NB4 (cell line): ENCODE results near the gene GALNT3.

Source experiments
- DNase-seq: peaks from one replicate; pipeline ENCODE4 v3.0.0; 2010; ENCODE audit warnings: low read depth
- H3K4me3 ChIP-seq: one replicate; pipeline ENCODE4 v1.5.1; 2011; ENCODE audit warnings: mild to moderate bottlenecking, low read depth, low read length, moderate library complexity
- MYC ChIP-seq: IDR thresholded peaks from 2 replicates; pipeline ENCODE4 v1.6.1; 2011; ENCODE audit warnings: low read depth, low read length
- POLR2A ChIP-seq: IDR thresholded peaks from 2 replicates; pipeline ENCODE4 v1.6.1; 2011; ENCODE audit warnings: mild to moderate bottlenecking; ENCODE audit not compliant: insufficient read length; ENCODE audit errors: extremely low read depth
- TF ChIP-seq, protein P1 (sequence below): IDR thresholded peaks from one replicate; pipeline ENCODE4 v1.5.1; 2012; ENCODE audit warnings: low read depth, low read length
- TF ChIP-seq, protein P2 (sequence below): IDR thresholded peaks from 2 replicates; pipeline ENCODE4 v1.6.1; 2011; ENCODE audit warnings: low read depth, low read length

GALNT3 gene

DNA sequence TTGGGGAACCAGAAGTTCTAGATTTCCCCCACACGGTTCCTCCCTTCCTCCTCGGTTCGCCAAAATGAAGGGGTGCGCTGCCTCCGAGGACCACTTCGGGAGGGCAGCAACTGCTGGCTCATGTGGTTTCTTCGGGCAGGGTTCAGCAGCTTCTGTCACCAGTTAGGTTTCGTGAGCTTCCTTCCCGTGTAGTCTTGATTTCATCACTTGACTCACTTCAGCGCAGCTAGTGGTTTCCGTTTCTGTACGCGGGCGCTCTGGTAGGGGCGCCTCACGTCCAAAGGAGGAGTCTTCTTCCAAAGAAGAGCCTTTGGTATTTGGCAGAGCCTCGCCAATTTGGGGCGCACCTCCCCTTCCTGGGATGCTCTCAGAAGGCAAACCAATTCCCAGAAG is 485 bp upstream of the GALNT3 start:
- TF ChIP-seq, protein P1, sequence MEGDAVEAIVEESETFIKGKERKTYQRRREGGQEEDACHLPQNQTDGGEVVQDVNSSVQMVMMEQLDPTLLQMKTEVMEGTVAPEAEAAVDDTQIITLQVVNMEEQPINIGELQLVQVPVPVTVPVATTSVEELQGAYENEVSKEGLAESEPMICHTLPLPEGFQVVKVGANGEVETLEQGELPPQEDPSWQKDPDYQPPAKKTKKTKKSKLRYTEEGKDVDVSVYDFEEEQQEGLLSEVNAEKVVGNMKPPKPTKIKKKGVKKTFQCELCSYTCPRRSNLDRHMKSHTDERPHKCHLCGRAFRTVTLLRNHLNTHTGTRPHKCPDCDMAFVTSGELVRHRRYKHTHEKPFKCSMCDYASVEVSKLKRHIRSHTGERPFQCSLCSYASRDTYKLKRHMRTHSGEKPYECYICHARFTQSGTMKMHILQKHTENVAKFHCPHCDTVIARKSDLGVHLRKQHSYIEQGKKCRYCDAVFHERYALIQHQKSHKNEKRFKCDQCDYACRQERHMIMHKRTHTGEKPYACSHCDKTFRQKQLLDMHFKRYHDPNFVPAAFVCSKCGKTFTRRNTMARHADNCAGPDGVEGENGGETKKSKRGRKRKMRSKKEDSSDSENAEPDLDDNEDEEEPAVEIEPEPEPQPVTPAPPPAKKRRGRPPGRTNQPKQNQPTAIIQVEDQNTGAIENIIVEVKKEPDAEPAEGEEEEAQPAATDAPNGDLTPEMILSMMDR, result no peak
- TF ChIP-seq, protein P2, sequence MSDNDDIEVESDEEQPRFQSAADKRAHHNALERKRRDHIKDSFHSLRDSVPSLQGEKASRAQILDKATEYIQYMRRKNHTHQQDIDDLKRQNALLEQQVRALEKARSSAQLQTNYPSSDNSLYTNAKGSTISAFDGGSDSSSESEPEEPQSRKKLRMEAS, result peak; percentile 77
- TF ChIP-seq POLR2A (peak; percentile 56), MYC (peak; percentile 77)
- peak; percentile 95 for DNase-seq
- H3K4me3 ChIP-seq, result peak overlapping the region; percentile 71

DNA sequence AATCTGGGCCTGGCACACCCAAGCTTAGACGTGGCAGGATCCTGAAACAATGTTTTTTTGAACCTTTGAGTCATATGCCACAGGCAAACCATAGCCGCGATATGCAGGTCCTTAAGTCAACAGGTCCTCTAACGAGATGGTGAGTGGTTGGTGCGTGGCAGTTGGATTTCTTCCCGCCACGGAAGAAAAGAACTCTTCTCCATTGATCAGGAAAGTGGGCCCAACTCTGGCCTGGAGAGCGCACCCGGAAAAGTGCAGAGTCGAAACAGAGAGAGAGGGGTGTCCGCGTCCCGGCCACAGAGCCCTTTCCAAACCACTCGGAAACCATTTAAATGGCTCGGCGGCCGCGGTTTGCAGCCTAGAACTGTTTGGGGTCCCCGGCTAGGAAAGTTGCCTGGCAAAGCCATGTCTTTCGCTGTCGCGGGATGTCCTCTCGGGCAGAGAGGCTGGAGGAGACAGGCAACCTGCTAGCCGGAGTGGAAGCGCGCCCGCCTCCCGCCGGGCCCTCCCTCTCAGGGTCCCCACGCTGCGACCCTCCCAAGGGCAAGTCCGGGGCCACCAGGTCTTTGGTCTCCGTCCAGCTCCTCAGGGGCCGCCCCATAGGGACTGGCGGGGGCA is 777 bp downstream of the GALNT3 start:
- no peak for TF ChIP-seq POLR2A
- TF ChIP-seq, protein P1, result no peak
- TF ChIP-seq, protein P2, result no peak
- TF ChIP-seq MYC, result no peak
- H3K4me3 ChIP-seq, result peak overlapping the region; percentile 71
- peak; percentile 57 for DNase-seq

DNA sequence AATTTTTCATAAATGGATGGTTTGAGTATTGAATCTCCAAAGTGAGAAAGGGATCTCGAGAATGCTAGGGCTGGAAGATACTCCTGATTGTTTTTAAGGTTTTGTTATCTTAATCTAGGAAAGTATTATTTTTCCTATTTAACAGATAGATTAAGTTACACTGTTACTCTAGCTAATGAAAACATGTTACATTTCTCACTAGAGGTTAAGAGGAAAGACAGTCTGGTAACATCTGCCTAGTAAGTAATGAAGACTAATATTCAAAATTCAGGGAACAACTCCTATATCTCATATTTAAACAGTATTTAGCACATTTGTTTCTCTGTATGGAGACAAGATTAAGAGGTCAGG is 2.0 kb downstream of the GALNT3 start:
- no peak for DNase-seq
- H3K4me3 ChIP-seq, result no peak overlapping the region
- TF ChIP-seq, protein P1, result no peak

DNA sequence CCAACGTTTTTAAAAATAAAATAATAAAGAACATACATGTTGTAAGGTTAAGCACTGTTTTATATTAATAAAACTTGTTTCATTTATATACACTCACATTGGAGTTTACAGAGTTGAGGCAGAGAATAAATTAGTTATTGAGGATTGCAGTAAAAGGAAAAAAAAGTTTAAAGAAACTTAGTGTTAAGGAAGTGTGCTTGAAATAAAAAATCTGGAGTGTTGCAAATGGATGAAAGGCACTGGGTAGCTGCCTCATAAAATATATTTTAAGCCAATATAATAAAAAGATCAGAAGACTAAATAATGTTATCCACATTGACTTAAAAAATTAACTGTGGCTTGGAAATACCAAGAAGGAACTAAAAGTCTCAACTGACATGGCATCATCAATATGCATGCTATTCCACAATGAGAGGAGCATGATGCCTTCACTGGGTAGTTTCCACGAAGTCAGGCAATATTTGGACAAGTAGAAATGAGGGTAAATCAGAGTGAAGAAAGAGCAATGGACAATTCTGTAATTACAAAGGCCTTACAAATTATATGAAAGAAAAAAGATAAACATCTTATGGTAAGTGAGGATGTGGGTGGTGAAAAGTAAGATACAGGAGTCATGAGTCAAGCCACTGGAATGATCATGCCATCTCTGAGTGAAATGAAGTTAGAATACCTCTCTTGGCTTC is 2.5 kb downstream of the GALNT3 start:
- H3K4me3 ChIP-seq, result no peak overlapping the region
- DNase-seq, result no peak
- TF ChIP-seq, protein P1, result no peak
- TF ChIP-seq, protein P2, result no peak
- TF ChIP-seq MYC (no peak), POLR2A (no peak)

DNA sequence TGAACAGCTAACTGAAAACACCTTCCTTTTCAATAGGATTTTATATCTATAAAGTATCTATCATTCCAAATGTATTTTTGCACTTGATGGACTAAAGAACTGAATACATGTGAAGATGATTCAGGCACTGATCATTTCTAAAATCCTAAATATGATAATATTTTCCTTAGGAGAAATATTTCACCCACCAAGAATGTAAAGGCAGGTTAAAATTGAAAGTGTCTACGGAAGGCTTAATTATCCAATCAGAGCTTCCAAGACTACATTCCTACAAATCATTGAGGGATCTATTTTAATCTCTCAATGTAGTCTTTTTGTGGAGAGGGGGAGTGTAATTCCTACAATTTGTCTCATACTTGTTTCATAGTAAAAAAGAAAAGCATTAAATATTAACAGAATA is 3.6 kb downstream of the GALNT3 start:
- DNase-seq, result no peak
- TF ChIP-seq, protein P1, result no peak
- TF ChIP-seq, protein P2, result no peak
- TF ChIP-seq POLR2A (no peak), MYC (no peak)

DNA sequence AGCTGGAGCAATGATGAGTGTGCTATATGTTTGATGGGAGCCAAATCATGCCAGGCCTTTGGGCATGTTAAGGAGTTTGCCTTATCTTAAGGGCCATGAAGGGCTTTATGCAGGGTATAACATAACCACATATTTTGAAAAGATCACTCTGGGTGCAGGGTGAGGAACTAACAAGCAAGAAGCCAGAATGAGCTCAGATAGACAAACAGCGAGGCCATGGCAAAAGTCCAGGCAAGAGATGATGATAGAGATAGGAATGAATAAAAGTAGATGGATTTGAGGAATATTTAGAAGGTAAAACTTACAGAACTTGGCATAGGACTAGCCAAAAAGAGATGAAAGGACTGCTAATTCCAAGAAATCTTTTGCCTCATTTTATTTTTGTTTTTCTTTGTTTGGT is 6.7 kb downstream of the GALNT3 start:
- TF ChIP-seq, protein P2, result no peak
- TF ChIP-seq POLR2A, result no peak
- TF ChIP-seq, protein P1, result no peak
- no peak for TF ChIP-seq MYC

More for the DNA sequence above, 3.6 kb downstream of the GALNT3 start:
- no peak overlapping the region for H3K4me3 ChIP-seq

More for the DNA sequence above, 6.7 kb downstream of the GALNT3 start:
- no peak for DNase-seq
- H3K4me3 ChIP-seq, result no peak overlapping the region
